Psoas muscle (tissue), 8 donors: ENCODE results near the gene USP15. TPM values are rescaled to one million over a fixed set of nuclear protein-coding genes. Genes with fewer than 3 reads are reported as not detected.

Source experiments
- ATAC-seq, 4 donors: fragments of 200-7000 bp; cut with Tn5 transposase; one replicate each; pipeline ENCODE4 v1.9.1; 2020; ENCODE audit warnings: moderate library complexity in 3 of 4, mild to moderate bottlenecking in 2 of 4
- DNase-seq, 2 donors: peaks; one replicate each; pipeline ENCODE4 v3.0.0-alpha.2; 2020
- H3K27ac ChIP-seq: fragments of 200-600 bp; one replicate; pipeline ENCODE4 v1.8.0; 2022
- H3K27me3 ChIP-seq, 3 donors: fragments of 200-600 bp in 1 of 3; one replicate each; pipeline versions ENCODE4 v1.6.1 to v1.8.0; 2013 to 2022; ENCODE audit warnings: low read length in 2 of 3, mild to moderate bottlenecking in 2 of 3, moderate library complexity in 1 of 3; ENCODE audit not compliant: insufficient read depth in 3 of 3
- H3K36me3 ChIP-seq, 2 donors: fragments of 200-600 bp in 1 of 2; one replicate each; pipeline versions ENCODE4 v1.6.1 to v1.8.0; 2013 to 2022; ENCODE audit warnings: low read depth in 1 of 2, mild to moderate bottlenecking in 1 of 2, moderate library complexity in 1 of 2; ENCODE audit not compliant: insufficient read depth in 1 of 2
- H3K4me1 ChIP-seq: fragments of 200-600 bp; one replicate; pipeline ENCODE4 v1.8.0; 2022
- H3K4me3 ChIP-seq: fragments of 200-600 bp; one replicate; pipeline ENCODE4 v1.8.0; 2022; ENCODE audit warnings: mild to moderate bottlenecking
- H3K9me3 ChIP-seq: fragments of 200-600 bp; one replicate; pipeline ENCODE4 v1.8.0; 2022
- CTCF ChIP-seq: fragments of 200-600 bp; IDR thresholded peaks from one replicate; pipeline ENCODE4 v1.8.0; 2022; ENCODE audit warnings: antibody characterized with exemption
- WGBS, 3 donors: extraction: QIAGEN DNeasy Blood & Tissue Kit; methylation state at CpG; one replicate each; pipeline versions ENCODE4 v1.1.6 to v1.1.7; 2013; 5-methylcytosine and 5-hydroxymethylcytosine counted together
- intact Hi-C, 2 donors: fragments of 100-400 bp; cut with DNase I; formaldehyde crosslinking; loops; one replicate each; pipeline versions ENCODE4 v1.11.0 to v1.14.2; 2022
- polyA plus RNA-seq, 3 donors: library from polyadenylated mRNA; stranded (reverse); fragments of 200-250 nt; gene quantifications; one replicate each; pipeline ENCODE4 v1.2.3, GENCODE V29; 2013
- total RNA-seq, 4 donors: library from RNA; stranded (reverse); fragmentation: NEBNext Ultra II Directional in 2 of 4; extraction: Animal tissue kit (Norgen Biotek cat#: 25700) in 2 of 4; gene quantifications; one replicate each; pipeline versions ENCODE4 v1.2.1 to v1.2.4, GENCODE V29; 2021 to 2023
- donor health status: healthy with polysubstance abuse.
- donor health status: DM: no; HTN: no; CAD: no; lungs with moderate emphysema.
- donor health status: Bipolar disorder and iron deficiency.
- donor health status: healthy.
- donor health status: DM: yes; HTN: yes; CAD: no.
- donor health status: DM: no; HTN: no; CAD: no.
- donor health status: DM: no; HTN: no; CAD: no.
- donor health status: DM: yes; HTN: yes; CAD: no.

Gene USP15
- total and polyA plus RNA-seq, 7 donors, result 27.6 to 65.6 (median 48.7) TPM

- TF ChIP-seq CTCF, result no peak
- Histone ChIP-seq H3K36me3 (peaks cover 2 to 99% of the 10 kb centered on the region in 2 donors), H3K27me3 (no peaks in the 10 kb centered on the region), H3K27ac (no peak overlapping the region), H3K9me3 (no peaks in the 10 kb centered on the region), H3K4me1 (no peaks in the 10 kb centered on the region), H3K4me3 (no peak overlapping the region)
- intact Hi-C loops, result loop anchor here in 1 of 2 donors (10.0 kb wide), 1 partner anchor 138 kb away; no protein-coding TSS in a partner anchor
- ATAC-seq, result no peak
- no peak for DNase-seq
- 85 to 88% (median 88%) methylated on average over 4 of the region's 4 CpGs for WGBS, 3 donors
Observed at GRCh38 chr12:62396750-62397149, 136.5 kb downstream of the USP15 start.

DNA sequence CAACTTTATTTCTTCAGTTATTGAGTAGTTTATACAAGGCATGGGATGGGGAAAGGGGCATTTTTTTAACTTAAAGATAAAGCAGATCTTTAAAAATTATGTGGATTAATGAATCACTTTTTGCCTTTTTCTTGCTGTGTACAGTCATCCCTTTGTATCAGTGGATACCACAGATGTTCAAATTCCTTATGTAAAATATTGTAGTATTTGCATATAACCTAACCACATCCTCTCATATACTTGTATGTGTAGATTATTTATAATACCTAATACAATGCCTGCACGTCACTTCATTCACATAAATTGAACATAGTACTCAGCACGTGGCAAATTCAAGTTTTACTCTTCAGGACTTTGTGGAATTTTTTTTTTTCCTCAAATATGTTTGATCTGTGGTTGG is 139.9 kb downstream of the USP15 start:
- WGBS, 3 donors, result 90 to 95% (median 94%) methylated on average over 2 of the region's 2 CpGs
- DNase-seq (no peak), ATAC-seq (no peak)
- intact Hi-C loops, result no loop called here
- Histone ChIP-seq H3K4me1 (no peaks in the 10 kb centered on the region), H3K36me3 (peaks cover 2 to 99% of the 10 kb centered on the region in 2 donors), H3K9me3 (no peaks in the 10 kb centered on the region), H3K4me3 (no peak overlapping the region), H3K27me3 (no peaks in the 10 kb centered on the region), H3K27ac (no peak overlapping the region)
- TF ChIP-seq CTCF, result no peak

- WGBS, 3 donors, result 78 to 97% (median 81%) methylated on average over 3 of the region's 3 CpGs
- peaks cover 2 to 99% of the 10 kb centered on the region in 2 donors for H3K36me3 ChIP-seq
- intact Hi-C loops, result no loop called here
Observed at GRCh38 chr12:62401631-62402030, 141.4 kb downstream of the USP15 start.

GRCh38 chr12:62403031-62403430 is 142.8 kb downstream of the USP15 start:
- H3K4me3 ChIP-seq, result no peak overlapping the region
- H3K36me3 ChIP-seq, result peaks cover 2 to 97% of the 10 kb centered on the region in 2 donors
- intact Hi-C loops, result no loop called here
- no peaks in the 10 kb centered on the region for H3K4me1 ChIP-seq
- H3K27me3 ChIP-seq, result no peaks in the 10 kb centered on the region
- no peak overlapping the region for H3K27ac ChIP-seq
- ATAC-seq (no peak), DNase-seq (no peak)
- no peaks in the 10 kb centered on the region for H3K9me3 ChIP-seq
- no peak for TF ChIP-seq CTCF

More at GRCh38 chr12:62401631-62402030, 141.4 kb downstream of the USP15 start:
- Histone ChIP-seq H3K27ac (no peak overlapping the region), H3K9me3 (no peaks in the 10 kb centered on the region), H3K27me3 (no peaks in the 10 kb centered on the region), H3K4me1 (no peaks in the 10 kb centered on the region), H3K4me3 (no peak overlapping the region)
- ATAC-seq, result no peak
- no peak for TF ChIP-seq CTCF
- no peak for DNase-seq

GRCh38 chr12:62407587-62407986 is 147.4 kb downstream of the USP15 start:
- intact Hi-C loops, result no loop called here
- Histone ChIP-seq H3K27ac (no peak overlapping the region), H3K4me3 (no peak overlapping the region), H3K4me1 (no peaks in the 10 kb centered on the region), H3K36me3 (peaks cover 2 to 64% of the 10 kb centered on the region in 2 donors), H3K9me3 (no peaks in the 10 kb centered on the region), H3K27me3 (no peaks in the 10 kb centered on the region)
- no peak for DNase-seq
- no peak for TF ChIP-seq CTCF
- 70 to 84% (median 79%) methylated on average over 1 of the region's 1 CpG for WGBS, 3 donors
- ATAC-seq, result no peak
